Panc1 (cell line): ENCODE results near the gene PSME3IP1. TPM values are rescaled to one million over a fixed set of nuclear protein-coding genes. Genes with fewer than 3 reads are reported as not detected.

Experiments used
- ATAC-seq: fragments of 200-7000 bp; cut with Tn5 transposase; 2 replicates; pipeline ENCODE4 v1.9.1; 2020; ENCODE audit warnings: mild to moderate bottlenecking, moderate library complexity
- BruUV-seq: library from RNA; stranded (reverse); fragments of 400-500 nt; replicated peaks from 2 replicates; lab custom pipeline; 2021; lab: Mats Ljungman, UMichigan
- CTCF ChIA-PET: fragments of 300-600 bp; sonication (Branson Sonifier 250); formaldehyde crosslinking; loops from one replicate; lab custom pipeline; 2022; ENCODE audit warnings: antibody characterized with exemption; lab: Charles Lee
- POLR2A ChIA-PET: fragments of 300-600 bp; sonication (Branson Sonifier 250); formaldehyde crosslinking; loops from one replicate; lab custom pipeline; 2022; ENCODE audit warnings: antibody characterized with exemption; lab: Charles Lee
- DNase-seq: peaks from one replicate; pipeline ENCODE4 v3.0.0-alpha.2; 2010; ENCODE audit warnings: low read depth, low spot score
- H3K27ac ChIP-seq: 2 replicates; pipeline ENCODE4 v1.5.1; 2011; ENCODE audit warnings: mild to moderate bottlenecking, low read length, inconsistent platforms
- H3K27me3 ChIP-seq: fragments of 200-500 bp; sonication (Bioruptor generic); 2 replicates; pipeline ENCODE4 v1.6.0; 2014; ENCODE audit warnings: low read length, inconsistent platforms; ENCODE audit not compliant: control insufficient read depth, insufficient read depth
- H3K36me3 ChIP-seq: fragments of 200-500 bp; sonication (Bioruptor generic); 2 replicates; pipeline ENCODE4 v1.5.1; 2014; ENCODE audit warnings: inconsistent platforms, mild to moderate bottlenecking, low read length, moderate library complexity; ENCODE audit not compliant: control insufficient read depth, insufficient read depth
- H3K4me1 ChIP-seq: 2 replicates; pipeline ENCODE4 v1.5.1; 2011; ENCODE audit warnings: inconsistent platforms, mild to moderate bottlenecking, low read length, moderate library complexity; ENCODE audit not compliant: control insufficient read depth, insufficient read depth
- H3K4me3 ChIP-seq, 2 experiments: 2 replicates each; pipeline ENCODE4 v1.5.1; 2011 to 2012; ENCODE audit warnings: low read depth in 2 of 2, low read length in 2 of 2, mild to moderate bottlenecking in 2 of 2, inconsistent platforms in 1 of 2, moderate library complexity in 1 of 2
- H3K9me3 ChIP-seq: fragments of 200-500 bp; sonication (Bioruptor generic); 2 replicates; pipeline ENCODE4 v1.5.1; 2014; ENCODE audit warnings: low read depth, mild to moderate bottlenecking, inconsistent platforms, low read length, moderate library complexity; ENCODE audit not compliant: control insufficient read depth, insufficient read depth
- CTCF ChIP-seq: fragments of 450-650 bp; IDR thresholded peaks from 2 replicates; pipeline ENCODE4 v1.5.1; 2017; ENCODE audit warnings: mild to moderate bottlenecking
- POLR2AphosphoS5 ChIP-seq: IDR thresholded peaks from 2 replicates; pipeline ENCODE4 v1.6.1; 2012; ENCODE audit warnings: mild to moderate bottlenecking, low read depth, low read length, moderate library complexity
- REST ChIP-seq, 2 experiments: IDR thresholded peaks; 2 replicates each; pipeline ENCODE4 v1.6.1; 2011 to 2012; ENCODE audit warnings: low read depth in 2 of 2, control low read depth in 1 of 2, low read length in 1 of 2, mild to moderate bottlenecking in 1 of 2, moderate library complexity in 1 of 2; ENCODE audit not compliant: insufficient read depth in 1 of 2
- SIN3A ChIP-seq: IDR thresholded peaks from 2 replicates; pipeline ENCODE4 v1.6.1; 2012; ENCODE audit warnings: low read depth, mild to moderate bottlenecking, low read length, moderate library complexity, borderline replicate concordance; ENCODE audit not compliant: insufficient read depth
- TCF7L2 ChIP-seq: IDR thresholded peaks from 2 replicates; pipeline ENCODE4 v1.6.1; 2011; ENCODE audit warnings: mild to moderate bottlenecking, low read depth, low read length, inconsistent platforms
- in situ Hi-C: cut with HindIII; loops from 2 replicates; pipeline ENCODE4 v1.10.0; 2016; ENCODE audit warnings: low sequenced_read_pairs, low pct_unique_long_range_greater_than_20kb
- intact Hi-C: fragments of 100-400 bp; cut with micrococcal nuclease; formaldehyde crosslinking; loops from one replicate; pipeline ENCODE4 v1.10.0; 2022; ENCODE audit not compliant: unreplicated experiment
- total RNA-seq: library from RNA; stranded (reverse); gene quantifications from one replicate; pipeline ENCODE4 v1.2.1, GENCODE V29; 2021; ENCODE audit not compliant: unreplicated experiment

Gene PSME3IP1
- total RNA-seq, 1 experiment from 2014 or later: 67.6 TPM

GRCh38 chr16:57166451-57166850 is 19.4 kb downstream of the PSME3IP1 start:
- DNase-seq: no peak
- Histone ChIP-seq H3K4me3 (no peak overlapping the region), H3K36me3 (peaks cover 14% of the 10 kb centered on the region), H3K27me3 (no peaks in the 10 kb centered on the region), H3K9me3 (no peaks in the 10 kb centered on the region), H3K27ac (no peak overlapping the region), H3K4me1 (no peaks in the 10 kb centered on the region)
- ChIA-PET POLR2A (no interaction called here), CTCF (no interaction called here)
- no TSS peak for BruUV-seq
- intact Hi-C loops: no loop called here
- TF ChIP-seq CTCF (no peak), POLR2AphosphoS5 (no peak), REST (IDR thresholded peaks at IDR 0.05; ENCODE audit: insufficient read depth in 1 of 2, low read depth in 2 of 2, low read length in 1 of 2) (no peak), SIN3A (no peak), TCF7L2 (no peak)
- no peak for ATAC-seq
- in situ Hi-C loops: no loop called here

GRCh38 chr16:57165938-57166337 is 19.9 kb downstream of the PSME3IP1 start:
- H3K4me3 ChIP-seq: no peak overlapping the region
- POLR2A ChIA-PET: no interaction called here
- H3K9me3 ChIP-seq: no peaks in the 10 kb centered on the region
- TF ChIP-seq POLR2AphosphoS5 (no peak), REST (IDR thresholded peaks at IDR 0.05; ENCODE audit: insufficient read depth in 1 of 2, low read depth in 2 of 2, low read length in 1 of 2) (no peak), TCF7L2 (no peak), CTCF (no peak), SIN3A (no peak)
- in situ Hi-C loops (no loop called here), intact Hi-C loops (no loop called here)
- peaks cover 10% of the 10 kb centered on the region for H3K36me3 ChIP-seq
- BruUV-seq: no TSS peak
- CTCF ChIA-PET: no interaction called here
- ATAC-seq (no peak), DNase-seq (no peak)
- H3K27ac ChIP-seq: no peak overlapping the region
- no peaks in the 10 kb centered on the region for H3K4me1 ChIP-seq
- no peaks in the 10 kb centered on the region for H3K27me3 ChIP-seq
